Heart right ventricle (tissue), 16 donors: ENCODE results near the gene MTRFR. TPM values are rescaled to one million over a fixed set of nuclear protein-coding genes. Genes with fewer than 3 reads are reported as not detected.

Source experiments
- ATAC-seq, 8 donors: fragments of 200-7000 bp; cut with Tn5 transposase; one replicate each; pipeline ENCODE4 v1.9.1; 2020; ENCODE audit warnings: mild to moderate bottlenecking in 8 of 8, moderate library complexity in 8 of 8, moderate number of reproducible peaks in 1 of 8
- DNase-seq, 2 donors: peaks; one replicate each; pipeline ENCODE4 v3.0.0-alpha.2; 2020
- H3K27ac ChIP-seq, 10 donors: fragments of 200-600 bp; sonication (generic) in 2 of 10; one replicate each; pipeline versions ENCODE4 v1.5.0 to v1.8.0; 2020 to 2022; ENCODE audit warnings: mild to moderate bottlenecking in 3 of 10
- H3K27me3 ChIP-seq, 7 donors: fragments of 200-600 bp; one replicate each; pipeline ENCODE4 v1.8.0; 2021 to 2022; ENCODE audit warnings: mild to moderate bottlenecking in 2 of 7
- H3K36me3 ChIP-seq, 9 donors: fragments of 200-600 bp; sonication (generic) in 1 of 9; one replicate each; pipeline versions ENCODE4 v1.5.0 to v1.8.0; 2020 to 2022; ENCODE audit warnings: mild to moderate bottlenecking in 2 of 9
- H3K4me1 ChIP-seq, 9 donors: fragments of 200-600 bp; sonication (generic) in 1 of 9; one replicate each; pipeline versions ENCODE4 v1.5.0 to v1.8.0; 2020 to 2022; ENCODE audit warnings: mild to moderate bottlenecking in 4 of 9
- H3K4me3 ChIP-seq, 10 donors: fragments of 200-600 bp; sonication (generic) in 2 of 10; one replicate each; pipeline versions ENCODE4 v1.5.0 to v1.8.0; 2020 to 2022; ENCODE audit warnings: mild to moderate bottlenecking in 7 of 10, moderate library complexity in 2 of 10
- H3K9me3 ChIP-seq, 11 donors: fragments of 200-600 bp in 10 of 11; sonication (generic) in 2 of 11; one replicate each; pipeline versions ENCODE4 v1.5.0 to v1.8.0; 2013 to 2022; ENCODE audit warnings: mild to moderate bottlenecking in 2 of 11, control low read depth in 1 of 11, moderate library complexity in 1 of 11
- CTCF ChIP-seq, 9 donors: fragments of 200-600 bp; sonication (generic) in 2 of 9; IDR thresholded peaks; one replicate each; pipeline versions ENCODE4 v1.5.0 to v1.8.0; 2021 to 2022; ENCODE audit warnings: antibody characterized with exemption in 9 of 9, mild to moderate bottlenecking in 5 of 9, moderate library complexity in 1 of 9
- WGBS, 2 donors: extraction: QIAGEN DNeasy Blood & Tissue Kit; methylation state at CpG; one replicate each; pipeline ENCODE4 v1.1.7; 2013; ENCODE audit warnings: inconsistent platforms in 1 of 2; 5-methylcytosine and 5-hydroxymethylcytosine counted together
- intact Hi-C, 10 donors: fragments of 100-400 bp; cut with DNase I; formaldehyde crosslinking; loops; one replicate each; pipeline versions ENCODE4 v1.11.1 to v1.14.2; 2022
- polyA plus RNA-seq, 2 donors: library from polyadenylated mRNA; stranded (reverse); fragments of 200-250 nt; gene quantifications; one replicate each; pipeline ENCODE4 v1.2.3, GENCODE V29; 2013
- total RNA-seq, 10 donors: library from RNA; stranded (reverse); fragmentation: NEBNext Ultra II Directional in 3 of 10; extraction: Animal tissue kit (Norgen Biotek cat#: 25700) in 3 of 10; gene quantifications; one replicate each; pipeline versions ENCODE4 v1.2.1 to v1.2.4, GENCODE V29; 2021 to 2023
- donor health status: Arrhythmogenic right ventricular cardiomyopathy.
- donor health status: ischemic (EF 13 %, LVEDD 7.1; RV severe dilation, severe dysfunction).
- donor health status: healthy with polysubstance abuse.
- donor health status: DM: no; HTN: yes; CAD: no.
- donor health status: DM: no; HTN: no; CAD: no.
- donor health status: ischemic (EF 25% LVEDD 6.9; RV normal size, moderate dysfunction).
- donor health status: ischemic (EF 25% LVEDD 5.7; RV mildly dilated, moderate dysfunction).
- donor health status: healthy.
- donor health status: DM: yes; HTN: yes; CAD: no.
- donor health status: Ischemic cardiomyopathy.
- donor health status: ischemic (EF 35%, LVEDD 5.7; RV mildly dilated, moderate dysfunction).
- donor health status: nonischemic (EF 11% LVEDD 7.7; RV severe dilation, severe dysfunction).
- donor health status: DM: yes; HTN: yes; CAD: no.
- donor health status: PGD.
- donor health status: ischemic (EF 29% LVEDD 5.4; RV normal size, mild dysfunction).
- donor health status: nonischemic (EF 23%, LVEDD 6.1; RV moderate dilation, normal function).

MTRFR gene
- total and polyA plus RNA-seq, 12 donors: 9.5 to 20.9 (median 11.1) TPM

DNA sequence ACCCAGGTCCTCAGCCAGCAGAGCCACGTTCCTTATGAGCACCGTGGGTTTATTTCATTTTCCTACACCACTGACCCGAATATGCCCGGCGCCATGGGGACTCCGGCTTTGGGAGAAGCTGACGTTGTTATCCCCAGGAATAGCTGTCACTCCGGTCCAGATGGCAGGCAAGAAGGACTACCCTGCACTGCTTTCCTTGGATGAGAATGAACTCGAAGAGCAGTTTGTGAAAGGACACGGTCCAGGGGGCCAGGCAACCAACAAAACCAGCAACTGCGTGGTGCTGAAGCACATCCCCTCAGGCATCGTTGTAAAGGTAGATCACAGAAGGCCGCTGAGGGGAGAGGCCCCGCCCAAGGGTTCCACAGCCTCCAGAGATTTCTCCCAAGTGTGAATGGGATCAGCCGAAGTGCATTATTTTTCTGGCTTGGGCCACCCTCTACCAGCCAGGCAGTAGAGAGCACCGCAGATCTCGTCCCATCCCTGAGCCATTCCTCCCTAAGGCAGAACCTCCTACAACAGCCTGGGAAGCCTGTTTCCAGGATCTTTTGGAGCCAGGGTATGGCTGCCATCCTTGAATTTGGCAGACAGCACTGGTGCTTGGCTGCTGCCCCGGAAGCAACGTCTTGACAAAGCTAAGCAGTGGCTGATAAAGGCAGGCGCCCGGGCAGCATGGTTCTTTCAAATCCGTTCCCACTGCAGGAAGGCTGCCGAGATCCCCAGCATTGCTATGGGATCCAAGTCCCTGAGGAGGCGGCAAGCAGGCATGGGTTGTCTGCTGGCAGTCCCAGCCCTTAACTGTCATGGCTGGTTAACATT, 20.6 kb downstream of the MTRFR start:
- Histone ChIP-seq H3K4me1 (peaks cover 11 to 40% (median 18%) of the 10 kb centered on the region in 9 donors), H3K9me3 (no peaks in the 10 kb centered on the region), H3K4me3 (no peak overlapping the region), H3K27ac (peak overlapping the region in 2 of 10 donors; percentile 1 to 15), H3K36me3 (peaks cover 0 to 81% (median 20%) of the 10 kb centered on the region in 9 donors), H3K27me3 (no peaks in the 10 kb centered on the region)
- 69 to 72% methylated on average over 24 of the region's 24 CpGs for WGBS, 2 donors
- intact Hi-C loops: no loop called here
- peak; percentile 45 to 61 for DNase-seq
- TF ChIP-seq CTCF (IDR thresholded peaks at IDR 0.05): no peak
- ATAC-seq: peak; percentile 63 to 87 (median 78)

- WGBS, 2 donors: 66 to 67% methylated on average over 5 of the region's 5 CpGs
- H3K4me1 ChIP-seq: peaks cover 11 to 40% (median 18%) of the 10 kb centered on the region in 9 donors
- no peak for TF ChIP-seq CTCF (IDR thresholded peaks at IDR 0.05)
- intact Hi-C loops: no loop called here
- no peaks in the 10 kb centered on the region for H3K27me3 ChIP-seq
- no peak overlapping the region for H3K4me3 ChIP-seq
- H3K27ac ChIP-seq: peak overlapping the region in 1 of 10 donors; percentile 15
- H3K9me3 ChIP-seq: no peaks in the 10 kb centered on the region
- ATAC-seq (no peak), DNase-seq (no peak)
- peaks cover 0 to 82% (median 23%) of the 10 kb centered on the region in 9 donors for H3K36me3 ChIP-seq
These were observed 21.7 kb downstream of the MTRFR start for GRCh38 chr12:123254853-123255446.

DNA sequence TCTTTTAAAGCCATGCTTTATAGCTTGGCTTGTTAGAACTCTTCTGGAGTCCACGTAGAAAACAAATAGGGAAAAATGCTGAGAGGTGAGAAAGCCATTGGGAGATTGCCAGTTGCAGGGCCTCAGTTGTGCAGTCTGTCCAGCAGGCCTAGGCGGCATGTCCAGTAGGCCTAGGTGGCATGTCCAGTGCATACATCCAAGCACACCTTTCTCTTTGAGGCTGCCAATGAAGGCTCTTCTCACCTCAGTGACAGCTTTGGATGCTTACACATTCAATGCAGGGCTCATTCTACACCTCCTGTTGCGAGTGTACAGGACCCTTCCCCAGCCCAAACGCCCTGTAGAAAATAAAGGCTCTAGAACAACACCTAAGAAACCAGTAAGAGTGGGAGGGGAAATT, 25.4 kb downstream of the MTRFR start:
- H3K4me1 ChIP-seq: peaks cover 0 to 17% (median 7%) of the 10 kb centered on the region in 9 donors
- no peaks in the 10 kb centered on the region for H3K9me3 ChIP-seq
- WGBS, 2 donors: 72 to 96% methylated on average over 4 of the region's 4 CpGs
- no peaks in the 10 kb centered on the region for H3K27me3 ChIP-seq
- no peak overlapping the region for H3K4me3 ChIP-seq
- TF ChIP-seq CTCF (IDR thresholded peaks at IDR 0.05): no peak
- ATAC-seq (no peak), DNase-seq (no peak)
- intact Hi-C loops: no loop called here
- H3K36me3 ChIP-seq: peaks cover 0 to 100% (median 37%) of the 10 kb centered on the region in 9 donors
- H3K27ac ChIP-seq: no peak overlapping the region

- ATAC-seq (no peak), DNase-seq (no peak)
- peaks cover 0 to 4% (median 0%) of the 10 kb centered on the region in 9 donors for H3K4me1 ChIP-seq
- no peak overlapping the region for H3K27ac ChIP-seq
- WGBS, 2 donors: 82 to 92% methylated on average over 9 of the region's 9 CpGs
- peaks cover 0 to 100% (median 43%) of the 10 kb centered on the region in 9 donors for H3K36me3 ChIP-seq
- TF ChIP-seq CTCF (IDR thresholded peaks at IDR 0.05): no peak
- no peaks in the 10 kb centered on the region for H3K9me3 ChIP-seq
- intact Hi-C loops: loop anchor here in 2 of 10 donors (10.0 kb wide), 2 partner anchors 95 to 335 kb away; no protein-coding TSS in a partner anchor
- H3K4me3 ChIP-seq: no peak overlapping the region
- H3K27me3 ChIP-seq: no peaks in the 10 kb centered on the region
These were observed 26.8 kb downstream of the MTRFR start for GRCh38 chr12:123260081-123260480.
